HK-2 (cell line): Measurements from ENCODE around the gene CACNG3.

Experiments
- DNase-seq: peaks from one replicate; pipeline ENCODE4 v3.0.0-alpha.2; 2018; ENCODE audit not compliant: unreplicated experiment

Gene CACNG3

DNA sequence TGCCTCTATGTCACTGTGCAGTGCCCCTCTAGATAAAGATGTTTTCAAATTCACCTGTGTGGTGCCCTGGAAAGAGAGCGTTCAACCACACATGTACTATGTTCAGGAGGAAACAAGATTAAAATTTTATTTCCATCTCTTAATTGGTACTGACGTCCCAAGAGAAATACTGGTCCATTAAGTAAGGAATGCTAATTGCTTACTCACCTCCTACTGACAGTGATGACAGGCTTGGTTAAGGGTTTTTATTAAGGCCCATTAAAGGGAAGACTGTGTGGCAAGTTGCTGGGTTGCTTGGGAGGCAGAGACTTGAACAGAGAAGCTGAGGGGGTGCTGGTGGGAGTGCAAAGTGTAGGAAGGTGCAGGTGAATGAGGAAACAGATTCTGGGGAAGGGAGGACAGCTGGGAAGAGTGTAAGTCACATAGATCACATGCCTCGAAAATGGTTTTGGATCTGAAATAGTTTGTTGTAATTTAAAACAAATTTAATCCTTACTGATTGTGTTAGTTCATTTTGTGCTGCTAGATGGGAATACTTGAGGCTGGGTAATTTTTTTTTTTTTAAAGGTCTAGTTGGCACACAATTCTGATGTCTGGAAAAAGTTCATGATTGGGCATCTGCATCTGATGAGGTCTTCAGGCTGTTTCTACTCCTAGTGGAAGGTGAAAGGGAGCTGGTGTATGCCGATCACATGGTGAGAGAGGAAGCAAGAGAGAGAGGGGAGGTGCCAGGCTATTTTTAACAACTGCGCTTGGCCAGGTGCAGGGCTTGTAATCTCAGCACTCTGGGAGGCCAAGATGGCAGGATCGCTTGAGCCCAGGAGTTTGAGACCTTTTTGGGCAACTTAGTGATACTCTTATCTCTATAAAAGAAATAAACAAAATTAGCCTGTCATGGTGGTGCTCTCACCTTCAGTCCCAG is 140.5 kb downstream of the CACNG3 start:
- DNase-seq: no peak

DNA sequence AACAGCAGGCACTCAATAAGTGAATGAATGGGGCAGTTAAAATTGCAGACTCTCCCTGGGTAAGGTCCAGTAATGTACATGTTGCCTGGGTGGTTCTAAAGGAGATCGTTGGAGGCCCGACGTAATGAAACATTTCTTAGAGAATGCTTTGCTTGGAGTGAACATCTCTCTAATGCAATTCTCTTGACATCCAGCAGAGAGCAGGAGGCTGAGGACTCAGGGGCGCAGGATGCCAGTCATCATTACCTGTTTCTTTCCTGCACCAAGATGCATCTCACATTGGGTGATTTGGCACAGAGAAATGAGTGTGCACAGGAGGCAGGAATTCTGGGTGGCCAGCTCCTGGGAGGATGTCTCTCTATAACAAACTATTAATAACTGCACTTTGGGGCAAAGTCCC is 152.9 kb downstream of the CACNG3 start:
- DNase-seq: no peak
